ENCODE data around the gene EMSY. TPM values are rescaled to one million over a fixed set of nuclear protein-coding genes. Genes with fewer than 3 reads are reported as not detected.

Gene EMSY
- total and polyA plus RNA-seq, 3 donors from 2014 or later = 23.1 to 45.5 (median 35.7) TPM

DNA sequence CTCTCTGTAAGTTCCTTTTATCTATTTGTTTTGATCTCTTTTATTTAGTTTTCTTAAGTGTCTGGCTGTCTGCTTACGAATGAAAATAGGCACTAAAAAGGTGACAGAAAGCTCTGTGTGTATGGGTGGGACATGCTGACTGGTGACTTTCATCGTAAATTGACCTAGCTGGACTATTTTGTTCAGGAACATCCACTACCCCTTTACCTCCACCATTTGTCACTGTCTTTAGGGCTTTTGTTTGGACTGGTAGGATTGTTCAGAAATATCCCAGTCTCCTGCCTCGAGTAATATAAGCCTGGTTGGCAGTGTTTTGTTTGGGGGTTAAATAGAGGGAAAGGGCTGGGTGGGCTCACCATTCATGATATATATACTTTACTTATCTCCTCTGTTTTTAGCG, 20.9 kb downstream of the EMSY start:
- no peak for DNase-seq
- WGBS, 2 donors = 77 to 82% methylated on average over 4 of the region's 4 CpGs
- intact Hi-C loops (cut with DNase I; ENCODE audit: low total_unique reads) = no loop called here
- TF ChIP-seq POLR2A (IDR thresholded peaks at IDR 0.05) = no peak
- TF ChIP-seq, protein P1, sequence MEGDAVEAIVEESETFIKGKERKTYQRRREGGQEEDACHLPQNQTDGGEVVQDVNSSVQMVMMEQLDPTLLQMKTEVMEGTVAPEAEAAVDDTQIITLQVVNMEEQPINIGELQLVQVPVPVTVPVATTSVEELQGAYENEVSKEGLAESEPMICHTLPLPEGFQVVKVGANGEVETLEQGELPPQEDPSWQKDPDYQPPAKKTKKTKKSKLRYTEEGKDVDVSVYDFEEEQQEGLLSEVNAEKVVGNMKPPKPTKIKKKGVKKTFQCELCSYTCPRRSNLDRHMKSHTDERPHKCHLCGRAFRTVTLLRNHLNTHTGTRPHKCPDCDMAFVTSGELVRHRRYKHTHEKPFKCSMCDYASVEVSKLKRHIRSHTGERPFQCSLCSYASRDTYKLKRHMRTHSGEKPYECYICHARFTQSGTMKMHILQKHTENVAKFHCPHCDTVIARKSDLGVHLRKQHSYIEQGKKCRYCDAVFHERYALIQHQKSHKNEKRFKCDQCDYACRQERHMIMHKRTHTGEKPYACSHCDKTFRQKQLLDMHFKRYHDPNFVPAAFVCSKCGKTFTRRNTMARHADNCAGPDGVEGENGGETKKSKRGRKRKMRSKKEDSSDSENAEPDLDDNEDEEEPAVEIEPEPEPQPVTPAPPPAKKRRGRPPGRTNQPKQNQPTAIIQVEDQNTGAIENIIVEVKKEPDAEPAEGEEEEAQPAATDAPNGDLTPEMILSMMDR (IDR thresholded peaks at IDR 0.05) = no peak
- H3K27ac ChIP-seq = no peak overlapping the region
- H3K4me3 ChIP-seq = no peak overlapping the region
- H3K9me3 ChIP-seq = no peaks in the 10 kb centered on the region
- no peaks in the 10 kb centered on the region for H3K36me3 ChIP-seq (ENCODE audit: low read depth, missing control alignments)
- H3K4me1 ChIP-seq = no peaks in the 10 kb centered on the region
- H3K27me3 ChIP-seq = no peaks in the 10 kb centered on the region

DNA sequence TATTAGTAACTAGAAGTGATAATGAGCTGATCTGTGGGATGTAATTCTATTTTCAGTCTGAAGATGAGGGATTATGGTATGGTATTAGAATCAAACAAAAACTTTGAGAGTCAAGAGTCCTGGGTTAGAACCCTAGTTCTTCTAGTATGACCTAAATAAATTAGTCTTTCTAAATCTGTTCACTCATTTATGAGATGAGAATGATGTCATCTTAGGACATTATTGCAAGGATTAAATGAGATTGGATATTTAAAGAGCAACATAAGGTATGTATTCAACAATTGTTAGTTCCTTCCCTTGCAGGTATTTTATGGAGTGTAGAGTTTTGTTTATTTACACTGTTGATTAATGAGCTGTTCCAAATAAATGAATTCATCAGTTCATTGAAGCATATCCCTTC, 21.8 kb downstream of the EMSY start:
- no peak for DNase-seq
- Histone ChIP-seq H3K27me3 (no peaks in the 10 kb centered on the region), H3K36me3 (ENCODE audit: low read depth, missing control alignments) (no peaks in the 10 kb centered on the region), H3K9me3 (no peaks in the 10 kb centered on the region), H3K4me1 (no peaks in the 10 kb centered on the region), H3K4me3 (no peak overlapping the region), H3K27ac (no peak overlapping the region)
- TF ChIP-seq, protein P1 (IDR thresholded peaks at IDR 0.05) = no peak
- TF ChIP-seq POLR2A (IDR thresholded peaks at IDR 0.05) = no peak
- intact Hi-C loops (cut with DNase I; ENCODE audit: low total_unique reads) = no loop called here

DNA sequence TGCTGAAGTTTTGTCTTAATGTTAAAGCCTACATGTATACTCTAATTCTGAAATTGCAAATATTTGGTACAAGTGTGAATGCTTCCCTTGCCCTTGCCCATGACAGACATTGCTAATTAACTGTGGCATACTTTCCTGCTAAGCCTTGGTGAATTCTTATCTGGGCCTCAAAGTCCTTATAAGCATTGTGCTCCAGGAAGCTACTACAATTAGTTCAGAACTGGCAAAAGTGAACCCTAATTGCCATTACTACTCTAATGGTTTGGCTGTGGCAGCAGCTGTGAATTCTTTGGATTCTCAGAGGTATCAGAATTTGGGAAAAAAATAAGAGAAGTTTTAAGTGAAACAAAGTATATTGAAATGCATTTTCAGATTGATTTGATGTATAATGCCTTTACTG, 24.3 kb downstream of the EMSY start:
- Histone ChIP-seq H3K36me3 (ENCODE audit: low read depth, missing control alignments) (no peaks in the 10 kb centered on the region), H3K27ac (no peak overlapping the region)
- DNase-seq = no peak

DNA sequence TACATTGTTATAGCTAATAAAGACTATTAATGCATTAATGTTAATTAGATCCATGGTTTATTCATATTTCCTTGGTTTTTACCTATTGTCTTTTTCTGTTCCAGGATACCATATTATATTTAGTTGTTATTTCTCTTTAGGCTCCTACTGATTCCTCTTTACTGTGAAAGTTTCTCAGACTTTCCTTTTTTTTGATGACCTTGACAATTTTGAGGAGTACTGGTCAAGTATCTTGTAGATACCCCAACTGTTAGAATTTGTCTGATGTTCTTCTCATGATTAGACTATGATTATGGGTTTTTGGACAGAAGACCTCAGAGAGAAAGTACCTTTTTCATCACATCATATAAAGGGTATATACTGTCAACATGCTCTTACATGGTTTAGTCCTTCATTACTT, 26.6 kb downstream of the EMSY start:
- Histone ChIP-seq H3K4me3 (no peak overlapping the region), H3K27ac (no peak overlapping the region), H3K27me3 (no peaks in the 10 kb centered on the region), H3K4me1 (no peaks in the 10 kb centered on the region), H3K9me3 (no peaks in the 10 kb centered on the region), H3K36me3 (ENCODE audit: low read depth, missing control alignments) (no peaks in the 10 kb centered on the region)
- intact Hi-C loops (cut with DNase I; ENCODE audit: low total_unique reads) = no loop called here
- no peak for DNase-seq
- TF ChIP-seq, protein P1 (IDR thresholded peaks at IDR 0.05) = no peak

More for the DNA sequence above, 24.3 kb downstream of the EMSY start:
- Histone ChIP-seq H3K9me3 (no peaks in the 10 kb centered on the region), H3K27me3 (no peaks in the 10 kb centered on the region), H3K4me3 (no peak overlapping the region), H3K4me1 (no peaks in the 10 kb centered on the region)
- intact Hi-C loops (cut with DNase I; ENCODE audit: low total_unique reads) = no loop called here
- TF ChIP-seq POLR2A (IDR thresholded peaks at IDR 0.05) = no peak
- TF ChIP-seq, protein P1 (IDR thresholded peaks at IDR 0.05) = no peak

DNA sequence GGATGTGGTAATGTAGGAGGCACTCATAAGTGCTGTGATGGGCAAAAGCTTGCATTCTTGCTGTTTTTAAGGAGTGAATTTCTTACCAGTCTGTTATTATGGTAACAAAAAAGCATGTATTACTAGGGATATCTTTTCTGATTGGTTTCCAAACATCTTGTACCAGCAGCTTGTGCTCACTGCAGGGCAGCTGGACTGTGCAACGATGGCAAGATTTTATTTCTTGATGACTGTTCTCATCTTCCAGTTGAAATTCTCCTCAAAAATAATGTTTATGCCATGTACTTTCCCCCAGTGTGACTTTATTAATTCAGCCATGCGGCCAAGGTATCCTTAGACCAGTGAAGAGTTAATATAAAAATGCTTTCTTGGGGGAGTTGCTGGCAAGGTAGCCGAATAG, 35.4 kb downstream of the EMSY start:
- TF ChIP-seq, protein P1 (IDR thresholded peaks at IDR 0.05) = no peak
- TF ChIP-seq POLR2A (IDR thresholded peaks at IDR 0.05) = no peak
- H3K4me3 ChIP-seq = no peak overlapping the region
- intact Hi-C loops (cut with DNase I; ENCODE audit: low total_unique reads) = no loop called here
- 92 to 97% methylated on average over 3 of the region's 3 CpGs for WGBS, 2 donors
- no peaks in the 10 kb centered on the region for H3K4me1 ChIP-seq
- no peaks in the 10 kb centered on the region for H3K9me3 ChIP-seq
- no peaks in the 10 kb centered on the region for H3K27me3 ChIP-seq
- no peak for DNase-seq
- no peaks in the 10 kb centered on the region for H3K36me3 ChIP-seq (ENCODE audit: low read depth, missing control alignments)
- no peak overlapping the region for H3K27ac ChIP-seq

Data from testis (tissue), 3 donors.